Liver (tissue), 9 donors: ENCODE measurements around the gene DCTN3. TPM values are rescaled to one million over a fixed set of nuclear protein-coding genes. Genes with fewer than 3 reads are reported as not detected.

Experiments used
- DNase-seq: peaks from one replicate; pipeline ENCODE4 v3.0.0-alpha.2; 2017; ENCODE audit warnings: low spot score
- H3K27ac ChIP-seq, 2 donors: one replicate each; pipeline ENCODE4 v1.7.0; 2013; ENCODE audit warnings: inconsistent platforms in 2 of 2, low read length in 2 of 2, control low read depth in 1 of 2, low read depth in 1 of 2, mild to moderate bottlenecking in 1 of 2
- H3K27me3 ChIP-seq, 4 donors: one replicate each; pipeline versions ENCODE4 v1.6.1 to v1.7.0; 2013; ENCODE audit warnings: low read length in 3 of 4, inconsistent platforms in 1 of 4, mild to moderate bottlenecking in 1 of 4, moderate library complexity in 1 of 4; ENCODE audit not compliant: control insufficient read depth in 4 of 4, insufficient read depth in 4 of 4
- H3K36me3 ChIP-seq, 4 donors: one replicate each; pipeline versions ENCODE4 v1.6.1 to v1.7.0; 2013; ENCODE audit warnings: low read length in 3 of 4, mild to moderate bottlenecking in 3 of 4, low read depth in 1 of 4, moderate library complexity in 1 of 4; ENCODE audit not compliant: control insufficient read depth in 4 of 4, insufficient read depth in 3 of 4
- H3K4me1 ChIP-seq, 4 donors: one replicate each; pipeline versions ENCODE4 v1.6.1 to v1.7.0; 2013; ENCODE audit warnings: low read length in 3 of 4, mild to moderate bottlenecking in 3 of 4, moderate library complexity in 1 of 4; ENCODE audit not compliant: control insufficient read depth in 4 of 4, insufficient read depth in 4 of 4
- H3K4me3 ChIP-seq, 3 donors: one replicate each; pipeline versions ENCODE4 v1.6.1 to v1.7.0; 2013; ENCODE audit warnings: low read length in 3 of 3, control low read depth in 1 of 3, low read depth in 1 of 3, mild to moderate bottlenecking in 1 of 3
- H3K9ac ChIP-seq, 2 donors: one replicate each; pipeline ENCODE4 v1.7.0; 2013; ENCODE audit warnings: low read length in 2 of 2, mild to moderate bottlenecking in 2 of 2, moderate library complexity in 2 of 2, control low read depth in 1 of 2, low read depth in 1 of 2
- H3K9me3 ChIP-seq, 4 donors: one replicate each; pipeline versions ENCODE4 v1.6.1 to v1.7.0; 2013; ENCODE audit warnings: low read length in 3 of 4; ENCODE audit not compliant: control insufficient read depth in 4 of 4
- EGR1 ChIP-seq, 2 donors: IDR thresholded peaks; 2 replicates each; pipeline ENCODE4 v1.6.1; 2016 to 2018; ENCODE audit warnings: antibody characterized with exemption in 2 of 2, low read depth in 2 of 2
- FOXA1 ChIP-seq: IDR thresholded peaks from 2 replicates; pipeline ENCODE4 v1.6.1; 2016; ENCODE audit warnings: antibody characterized with exemption
- FOXA2 ChIP-seq: IDR thresholded peaks from 2 replicates; pipeline ENCODE4 v1.6.1; 2016; ENCODE audit warnings: antibody characterized with exemption
- GABPA ChIP-seq, 2 donors: IDR thresholded peaks in 1 of 2; conservative IDR thresholded peaks in 1 of 2; 2 replicates each; pipeline ENCODE4 v1.6.1; 2016; ENCODE audit warnings: antibody characterized with exemption in 2 of 2, mild to moderate bottlenecking in 1 of 2, moderate library complexity in 1 of 2
- HNF4A ChIP-seq, 2 donors: conservative IDR thresholded peaks; 2 replicates each; pipeline ENCODE4 v1.6.1; 2016; ENCODE audit warnings: antibody characterized with exemption in 2 of 2, mild to moderate bottlenecking in 2 of 2
- HNF4G ChIP-seq: IDR thresholded peaks from 2 replicates; pipeline ENCODE4 v1.6.1; 2016; ENCODE audit warnings: antibody characterized with exemption
- JUND ChIP-seq, 2 donors: IDR thresholded peaks; 2 replicates each; pipeline ENCODE4 v1.6.1; 2016; ENCODE audit warnings: antibody characterized with exemption in 2 of 2
- NR2F2 ChIP-seq: IDR thresholded peaks from 2 replicates; pipeline ENCODE4 v1.6.1; 2016; ENCODE audit warnings: antibody characterized with exemption
- RAD21 ChIP-seq, 2 donors: IDR thresholded peaks; 2 replicates each; pipeline ENCODE4 v1.6.1; 2016; ENCODE audit warnings: antibody characterized with exemption in 2 of 2, mild to moderate bottlenecking in 2 of 2
- RXRA ChIP-seq, 2 donors: IDR thresholded peaks; 2 replicates each; pipeline ENCODE4 v1.6.1; 2017 to 2018; ENCODE audit warnings: antibody characterized with exemption in 2 of 2, mild to moderate bottlenecking in 1 of 2
- SP1 ChIP-seq: IDR thresholded peaks from 2 replicates; pipeline ENCODE4 v1.6.1; 2018; ENCODE audit warnings: antibody characterized with exemption, mild to moderate bottlenecking
- TAF1 ChIP-seq: conservative IDR thresholded peaks from 2 replicates; pipeline ENCODE4 v1.6.1; 2016; ENCODE audit warnings: antibody characterized with exemption, mild to moderate bottlenecking
- YY1 ChIP-seq: IDR thresholded peaks from 2 replicates; pipeline ENCODE4 v1.6.1; 2016; ENCODE audit warnings: antibody characterized with exemption, mild to moderate bottlenecking
- WGBS: extraction: QIAGEN DNeasy Blood & Tissue Kit; methylation state at CpG from one replicate; pipeline ENCODE4 v1.1.7; 2013; 5-methylcytosine and 5-hydroxymethylcytosine counted together
- polyA plus RNA-seq, 2 donors: library from polyadenylated mRNA; stranded (reverse) in 1 of 2; unstranded in 1 of 2; fragments of 200-250 nt in 1 of 2; fragments of >200 nt in 1 of 2; fragmentation: Nextera tagmentation in 1 of 2; extraction: Ambion mirVana in 1 of 2; gene quantifications; one replicate each; pipeline versions ENCODE4 v1.2.1 to v1.2.3, GENCODE V29; 2013 to 2015
- total RNA-seq, 2 donors: library from RNA; depleted of rRNA; stranded (reverse); fragments of >200 nt; gene quantifications; one replicate each; pipeline ENCODE4 v1.2.3, GENCODE V29; 2014
- TF ChIP-seq, protein P1 (sequence below): fragments of 150-350 bp; IDR thresholded peaks from 2 replicates; pipeline ENCODE4 v1.5.1; 2017; ENCODE audit warnings: improper control_type of control experiment, low read depth, low read length; ENCODE audit not compliant: missing input control
- TF ChIP-seq, protein P2 (sequence below): IDR thresholded peaks from 2 replicates; pipeline ENCODE4 v1.6.1; 2016; ENCODE audit warnings: antibody characterized with exemption
- TF ChIP-seq, protein P3 (sequence below): IDR thresholded peaks from 2 replicates; pipeline ENCODE4 v1.6.1; 2016; ENCODE audit warnings: antibody characterized with exemption
- TF ChIP-seq, protein P4 (sequence below): IDR thresholded peaks from 2 replicates; pipeline ENCODE4 v1.6.1; 2016; ENCODE audit warnings: antibody characterized with exemption
- TF ChIP-seq, protein P5 (sequence below): IDR thresholded peaks from 2 replicates; pipeline ENCODE4 v1.6.1; 2016; ENCODE audit warnings: antibody characterized with exemption, mild to moderate bottlenecking
- donor health status: healthy.
- donor health status: healthy.
- donor health status: healthy.
- donor health status: healthy.
- donor health status: healthy.

DCTN3 gene
- total and polyA plus RNA-seq, 4 donors: 24.9 to 51.9 (median 46.7) TPM

DNA sequence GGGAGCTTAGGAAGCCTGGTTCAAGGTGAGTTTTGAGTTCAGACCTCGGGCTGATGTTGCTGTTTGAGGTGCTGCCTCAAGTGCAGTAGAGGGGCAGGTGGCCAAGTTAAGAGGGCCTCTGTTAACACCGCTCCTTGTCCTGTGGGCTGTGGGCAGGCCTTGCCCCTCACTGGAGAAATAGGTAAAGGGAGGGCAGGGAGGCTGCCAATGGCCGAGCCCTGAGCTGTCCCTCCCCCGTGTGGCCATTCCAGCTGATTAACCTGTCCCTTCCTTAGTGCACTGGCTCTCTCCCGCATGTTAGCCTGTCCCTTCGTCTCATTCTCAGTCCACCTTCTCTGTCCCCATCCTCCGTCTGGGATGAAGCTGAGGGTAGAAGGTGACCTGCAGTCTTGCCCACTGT is 52.2 kb downstream of the DCTN3 start:
- no peak overlapping the region for H3K9ac ChIP-seq
- TF ChIP-seq, protein P1, sequence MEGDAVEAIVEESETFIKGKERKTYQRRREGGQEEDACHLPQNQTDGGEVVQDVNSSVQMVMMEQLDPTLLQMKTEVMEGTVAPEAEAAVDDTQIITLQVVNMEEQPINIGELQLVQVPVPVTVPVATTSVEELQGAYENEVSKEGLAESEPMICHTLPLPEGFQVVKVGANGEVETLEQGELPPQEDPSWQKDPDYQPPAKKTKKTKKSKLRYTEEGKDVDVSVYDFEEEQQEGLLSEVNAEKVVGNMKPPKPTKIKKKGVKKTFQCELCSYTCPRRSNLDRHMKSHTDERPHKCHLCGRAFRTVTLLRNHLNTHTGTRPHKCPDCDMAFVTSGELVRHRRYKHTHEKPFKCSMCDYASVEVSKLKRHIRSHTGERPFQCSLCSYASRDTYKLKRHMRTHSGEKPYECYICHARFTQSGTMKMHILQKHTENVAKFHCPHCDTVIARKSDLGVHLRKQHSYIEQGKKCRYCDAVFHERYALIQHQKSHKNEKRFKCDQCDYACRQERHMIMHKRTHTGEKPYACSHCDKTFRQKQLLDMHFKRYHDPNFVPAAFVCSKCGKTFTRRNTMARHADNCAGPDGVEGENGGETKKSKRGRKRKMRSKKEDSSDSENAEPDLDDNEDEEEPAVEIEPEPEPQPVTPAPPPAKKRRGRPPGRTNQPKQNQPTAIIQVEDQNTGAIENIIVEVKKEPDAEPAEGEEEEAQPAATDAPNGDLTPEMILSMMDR: no peak
- TF ChIP-seq GABPA (IDR thresholded peaks at IDR 0.05 in 1 of 2, conservative IDR thresholded peaks at IDR 0.05 in 1 of 2) (no peak), RAD21 (IDR thresholded peaks at IDR 0.05) (no peak), NR2F2 (no peak), HNF4G (no peak), RXRA (IDR thresholded peaks at IDR 0.05) (no peak), EGR1 (IDR thresholded peaks at IDR 0.05; ENCODE audit: low read depth in 2 of 2) (no peak)
- TF ChIP-seq, protein P2, sequence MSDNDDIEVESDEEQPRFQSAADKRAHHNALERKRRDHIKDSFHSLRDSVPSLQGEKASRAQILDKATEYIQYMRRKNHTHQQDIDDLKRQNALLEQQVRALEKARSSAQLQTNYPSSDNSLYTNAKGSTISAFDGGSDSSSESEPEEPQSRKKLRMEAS: no peak
- TF ChIP-seq, protein P3, sequence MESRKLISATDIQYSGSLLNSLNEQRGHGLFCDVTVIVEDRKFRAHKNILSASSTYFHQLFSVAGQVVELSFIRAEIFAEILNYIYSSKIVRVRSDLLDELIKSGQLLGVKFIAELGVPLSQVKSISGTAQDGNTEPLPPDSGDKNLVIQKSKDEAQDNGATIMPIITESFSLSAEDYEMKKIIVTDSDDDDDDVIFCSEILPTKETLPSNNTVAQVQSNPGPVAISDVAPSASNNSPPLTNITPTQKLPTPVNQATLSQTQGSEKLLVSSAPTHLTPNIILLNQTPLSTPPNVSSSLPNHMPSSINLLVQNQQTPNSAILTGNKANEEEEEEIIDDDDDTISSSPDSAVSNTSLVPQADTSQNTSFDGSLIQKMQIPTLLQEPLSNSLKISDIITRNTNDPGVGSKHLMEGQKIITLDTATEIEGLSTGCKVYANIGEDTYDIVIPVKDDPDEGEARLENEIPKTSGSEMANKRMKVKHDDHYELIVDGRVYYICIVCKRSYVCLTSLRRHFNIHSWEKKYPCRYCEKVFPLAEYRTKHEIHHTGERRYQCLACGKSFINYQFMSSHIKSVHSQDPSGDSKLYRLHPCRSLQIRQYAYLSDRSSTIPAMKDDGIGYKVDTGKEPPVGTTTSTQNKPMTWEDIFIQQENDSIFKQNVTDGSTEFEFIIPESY: no peak
- TF ChIP-seq, protein P4, sequence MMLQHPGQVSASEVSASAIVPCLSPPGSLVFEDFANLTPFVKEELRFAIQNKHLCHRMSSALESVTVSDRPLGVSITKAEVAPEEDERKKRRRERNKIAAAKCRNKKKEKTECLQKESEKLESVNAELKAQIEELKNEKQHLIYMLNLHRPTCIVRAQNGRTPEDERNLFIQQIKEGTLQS: no peak
- H3K27ac ChIP-seq: no peak overlapping the region
- 93% methylated on average over 7 of the region's 7 CpGs for whole genome bisulfite sequencing
- H3K36me3 ChIP-seq: peaks cover 0 to 4% (median 0%) of the 10 kb centered on the region in 4 donors
- DNase-seq: no peak
- H3K4me3 ChIP-seq: no peak overlapping the region
- H3K27me3 ChIP-seq: no peaks in the 10 kb centered on the region
- peaks cover 3 to 16% (median 13%) of the 10 kb centered on the region in 4 donors for H3K4me1 ChIP-seq
- no peaks in the 10 kb centered on the region for H3K9me3 ChIP-seq

DNA sequence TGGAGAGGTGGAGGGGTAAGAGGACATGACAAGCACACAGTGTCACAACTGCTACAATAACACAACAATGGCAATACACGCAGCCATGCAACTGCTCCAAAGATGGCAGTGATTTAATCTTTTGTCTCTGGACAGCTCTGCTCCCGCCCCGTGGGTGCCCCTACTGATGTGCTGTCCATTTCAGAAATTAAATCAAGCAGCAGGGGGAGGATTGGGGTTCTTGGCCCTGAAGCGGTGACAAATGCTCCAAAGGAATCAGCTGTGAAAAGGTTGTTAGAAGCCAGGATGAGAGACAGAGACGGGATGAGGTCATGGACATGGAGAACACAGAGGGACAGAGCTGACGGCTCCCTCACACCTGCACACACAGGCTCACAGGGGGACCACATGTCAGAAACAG is 53.3 kb downstream of the DCTN3 start:
- peaks cover 0 to 12% (median 9%) of the 10 kb centered on the region in 4 donors for H3K4me1 ChIP-seq
- 90% methylated on average over 6 of the region's 6 CpGs for WGBS
- H3K36me3 ChIP-seq: peaks cover 0 to 4% (median 0%) of the 10 kb centered on the region in 4 donors
- no peak overlapping the region for H3K9ac ChIP-seq
- no peaks in the 10 kb centered on the region for H3K27me3 ChIP-seq
- DNase-seq: no peak
- no peak overlapping the region for H3K4me3 ChIP-seq
- H3K27ac ChIP-seq: no peak overlapping the region
- no peaks in the 10 kb centered on the region for H3K9me3 ChIP-seq
- no peak for TF ChIP-seq RAD21 (IDR thresholded peaks at IDR 0.05)
- TF ChIP-seq, protein P3: no peak
- no peak for TF ChIP-seq NR2F2
- TF ChIP-seq TAF1: no peak
- TF ChIP-seq HNF4A (conservative IDR thresholded peaks at IDR 0.05): no peak
- no peak for TF ChIP-seq FOXA1
- TF ChIP-seq, protein P2: no peak
- TF ChIP-seq, protein P1: no peak
- TF ChIP-seq, protein P4: no peak
- TF ChIP-seq, protein P5, sequence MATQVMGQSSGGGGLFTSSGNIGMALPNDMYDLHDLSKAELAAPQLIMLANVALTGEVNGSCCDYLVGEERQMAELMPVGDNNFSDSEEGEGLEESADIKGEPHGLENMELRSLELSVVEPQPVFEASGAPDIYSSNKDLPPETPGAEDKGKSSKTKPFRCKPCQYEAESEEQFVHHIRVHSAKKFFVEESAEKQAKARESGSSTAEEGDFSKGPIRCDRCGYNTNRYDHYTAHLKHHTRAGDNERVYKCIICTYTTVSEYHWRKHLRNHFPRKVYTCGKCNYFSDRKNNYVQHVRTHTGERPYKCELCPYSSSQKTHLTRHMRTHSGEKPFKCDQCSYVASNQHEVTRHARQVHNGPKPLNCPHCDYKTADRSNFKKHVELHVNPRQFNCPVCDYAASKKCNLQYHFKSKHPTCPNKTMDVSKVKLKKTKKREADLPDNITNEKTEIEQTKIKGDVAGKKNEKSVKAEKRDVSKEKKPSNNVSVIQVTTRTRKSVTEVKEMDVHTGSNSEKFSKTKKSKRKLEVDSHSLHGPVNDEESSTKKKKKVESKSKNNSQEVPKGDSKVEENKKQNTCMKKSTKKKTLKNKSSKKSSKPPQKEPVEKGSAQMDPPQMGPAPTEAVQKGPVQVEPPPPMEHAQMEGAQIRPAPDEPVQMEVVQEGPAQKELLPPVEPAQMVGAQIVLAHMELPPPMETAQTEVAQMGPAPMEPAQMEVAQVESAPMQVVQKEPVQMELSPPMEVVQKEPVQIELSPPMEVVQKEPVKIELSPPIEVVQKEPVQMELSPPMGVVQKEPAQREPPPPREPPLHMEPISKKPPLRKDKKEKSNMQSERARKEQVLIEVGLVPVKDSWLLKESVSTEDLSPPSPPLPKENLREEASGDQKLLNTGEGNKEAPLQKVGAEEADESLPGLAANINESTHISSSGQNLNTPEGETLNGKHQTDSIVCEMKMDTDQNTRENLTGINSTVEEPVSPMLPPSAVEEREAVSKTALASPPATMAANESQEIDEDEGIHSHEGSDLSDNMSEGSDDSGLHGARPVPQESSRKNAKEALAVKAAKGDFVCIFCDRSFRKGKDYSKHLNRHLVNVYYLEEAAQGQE: no peak
- no peak for TF ChIP-seq SP1
- TF ChIP-seq HNF4G: no peak
- TF ChIP-seq EGR1 (IDR thresholded peaks at IDR 0.05; ENCODE audit: low read depth in 2 of 2): no peak
- TF ChIP-seq RXRA (IDR thresholded peaks at IDR 0.05): no peak
- no peak for TF ChIP-seq JUND (IDR thresholded peaks at IDR 0.05)
- TF ChIP-seq YY1: no peak
- no peak for TF ChIP-seq FOXA2
- no peak for TF ChIP-seq GABPA (IDR thresholded peaks at IDR 0.05 in 1 of 2, conservative IDR thresholded peaks at IDR 0.05 in 1 of 2)
